HG02763 (cell line): Measurements from ENCODE around the gene SLC26A8.
"Not testable (repeated sequence)": the region's sequence is repeated elsewhere in the genome, so short reads cannot be mapped to it uniquely, and the experiment has no call there.

ENCODE experiments used
- ATAC-seq: cut with Tn5 transposase; IDR thresholded peaks from one replicate; pipeline ENCODE4 v1.9.1; 2021; ENCODE audit warnings: mild to moderate bottlenecking, moderate library complexity; ENCODE audit not compliant: unreplicated experiment

SLC26A8 gene

DNA sequence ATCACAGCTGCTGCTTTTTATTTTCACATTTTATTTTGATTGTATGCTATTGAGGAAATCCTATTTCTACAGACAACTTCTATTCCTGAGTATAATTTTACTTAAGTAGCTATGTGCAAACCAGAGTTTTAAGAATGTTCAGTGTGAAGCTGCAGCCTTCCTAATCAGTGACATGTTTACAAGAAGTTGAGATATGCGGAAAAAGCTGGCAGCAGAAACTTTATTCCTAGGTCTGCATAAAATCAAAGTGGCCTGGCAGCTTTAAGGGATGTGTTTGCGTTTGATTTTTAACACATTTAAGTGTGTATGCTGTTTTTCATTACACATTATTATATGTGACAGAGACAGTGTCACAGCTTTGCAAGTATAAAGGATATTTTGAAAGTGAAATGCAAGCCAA is 29.4 kb upstream of the SLC26A8 start:
- ATAC-seq = no peak

DNA sequence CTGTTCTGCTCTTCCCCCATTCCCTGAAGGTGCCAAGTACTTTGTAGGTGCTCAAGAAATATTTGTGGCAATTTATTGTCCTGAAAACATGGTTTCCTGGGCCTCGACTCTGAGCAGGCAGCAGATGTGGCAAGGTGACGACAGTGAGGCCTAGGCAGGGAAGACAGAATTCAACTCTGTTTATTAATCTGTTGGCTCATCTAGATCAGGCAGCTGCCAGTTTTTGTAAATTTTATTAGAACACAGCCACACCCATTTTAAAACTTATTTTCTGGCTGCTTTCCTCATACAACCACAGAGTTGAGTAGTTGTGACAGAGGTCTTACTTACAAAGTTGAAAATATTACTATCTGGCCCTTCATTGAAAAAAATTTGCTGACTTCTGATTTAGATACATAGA is 27.7 kb upstream of the SLC26A8 start:
- ATAC-seq = no peak

DNA sequence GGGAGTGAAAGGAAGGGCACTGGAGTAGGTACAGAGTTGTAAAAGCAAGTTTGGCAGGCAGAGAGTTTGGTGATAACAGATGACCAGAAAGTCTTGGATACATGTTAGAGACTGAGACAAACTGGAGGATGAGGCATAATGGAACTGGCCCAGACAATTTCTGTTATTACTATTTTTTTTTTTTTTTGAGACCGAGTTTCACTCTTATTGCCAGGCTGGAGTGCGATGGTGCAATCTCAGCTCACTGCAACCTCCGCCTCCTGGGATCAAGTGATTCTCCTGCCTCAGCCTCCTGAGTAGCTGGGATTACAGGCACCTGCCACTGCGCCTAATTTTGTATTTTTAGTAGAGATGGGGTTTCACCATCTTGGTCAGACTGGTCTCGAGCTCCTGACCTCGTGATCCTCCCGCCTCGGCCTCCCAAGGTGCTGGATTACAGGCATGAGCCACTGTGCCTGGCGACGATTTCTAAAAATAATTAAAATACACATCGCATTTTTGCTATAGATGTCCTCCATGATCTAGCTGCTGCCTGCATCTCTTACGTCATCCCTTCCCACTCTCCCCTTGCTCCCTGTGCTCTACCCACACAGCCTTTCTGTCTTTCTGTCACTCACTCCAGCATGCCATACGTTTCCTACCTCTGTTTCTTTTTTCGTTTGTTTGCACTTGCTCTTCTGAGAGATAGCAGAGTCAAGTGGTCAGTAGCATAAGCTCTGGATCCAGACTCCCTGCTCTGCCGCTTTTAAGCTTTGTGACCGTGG is 26.7 kb upstream of the SLC26A8 start:
- no peak for ATAC-seq

DNA sequence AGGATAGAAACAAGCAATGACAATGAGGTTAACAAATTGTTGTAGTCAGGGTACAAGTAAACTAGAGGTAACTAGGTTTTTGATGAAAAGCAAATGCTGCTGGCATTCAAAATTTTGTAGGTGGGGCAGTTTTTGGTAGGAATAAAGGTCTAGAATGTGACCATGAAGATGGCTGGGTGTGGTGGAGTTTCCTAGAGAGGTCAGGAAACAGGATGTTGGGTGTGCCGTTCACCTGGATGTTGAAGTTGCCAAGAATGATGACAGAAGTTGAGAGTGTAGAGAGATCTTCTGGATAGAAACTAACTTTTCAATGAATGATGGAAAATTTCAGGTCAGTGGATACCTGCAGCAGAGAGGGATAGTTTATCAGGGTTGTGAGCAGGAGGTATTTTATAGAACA is 25.9 kb upstream of the SLC26A8 start:
- no peak for ATAC-seq

DNA sequence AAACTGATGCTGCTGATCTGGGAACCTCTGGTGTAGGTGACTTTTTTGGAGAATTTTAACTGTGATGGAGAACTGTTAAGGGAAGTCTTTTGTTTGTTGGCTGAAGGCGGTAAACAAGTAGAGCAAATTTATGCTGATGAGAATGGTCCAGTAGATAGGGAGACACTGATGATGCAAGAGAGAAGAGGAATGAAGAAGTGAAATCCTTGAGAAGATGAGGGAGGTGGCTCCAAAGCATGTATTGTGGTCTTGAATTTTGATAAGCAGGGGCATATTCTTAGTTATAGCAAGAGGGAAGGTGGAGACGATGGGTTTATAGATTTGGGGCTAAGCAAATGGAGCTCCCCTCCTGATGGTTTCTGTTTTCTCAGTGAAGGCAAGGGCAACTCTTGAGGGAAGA is 25.1 kb upstream of the SLC26A8 start:
- no peak for ATAC-seq

DNA sequence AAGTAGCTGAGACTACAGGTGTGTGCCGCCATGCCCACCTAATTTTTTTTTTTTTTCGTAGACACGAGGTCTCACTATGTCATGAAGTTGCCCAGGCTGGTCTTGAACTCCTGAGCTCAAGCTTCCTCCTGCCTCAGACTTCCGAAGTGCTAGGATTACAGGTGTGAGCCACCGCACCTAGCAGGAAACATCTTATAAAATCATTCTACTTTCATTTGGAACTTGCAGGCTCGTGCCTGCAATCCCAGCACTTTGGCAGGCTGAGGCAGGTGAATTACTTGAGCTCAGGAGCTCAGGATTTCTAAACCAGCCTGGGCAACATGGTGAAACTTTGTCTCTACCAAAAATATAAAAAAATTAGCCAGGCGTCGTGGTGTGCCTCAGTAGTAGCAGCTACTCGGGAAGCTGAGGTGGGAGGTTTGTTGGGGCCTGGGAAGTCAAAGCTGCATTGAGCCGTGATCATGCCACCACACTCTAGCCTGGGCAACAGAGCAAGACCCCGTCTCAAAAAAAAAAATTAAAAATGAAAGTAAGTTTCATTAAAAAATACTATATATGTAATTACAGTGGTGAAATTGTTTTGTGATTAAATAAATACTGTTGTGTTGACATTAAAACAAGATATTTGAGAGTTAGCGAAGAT is 18.3 kb upstream of the SLC26A8 start:
- no peak for ATAC-seq

DNA sequence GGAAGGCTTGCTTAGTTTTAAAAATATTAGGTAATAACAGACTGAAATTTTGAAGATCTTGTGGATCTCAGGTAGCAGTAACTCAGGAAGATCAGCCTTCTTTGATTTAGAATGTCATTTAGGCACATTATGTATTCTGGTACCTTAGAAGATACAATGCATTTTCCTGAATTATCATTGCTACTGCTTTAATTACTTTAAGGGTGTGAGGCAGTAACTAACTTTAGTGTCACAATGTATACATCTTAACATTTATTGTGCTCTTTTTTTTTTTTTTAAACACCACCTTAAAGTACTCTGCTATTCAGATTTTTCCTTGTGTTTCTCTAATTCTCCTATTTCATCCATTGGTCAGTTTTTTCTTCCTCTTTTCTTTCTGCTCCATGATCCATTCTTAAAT is 16.5 kb upstream of the SLC26A8 start:
- no peak for ATAC-seq

DNA sequence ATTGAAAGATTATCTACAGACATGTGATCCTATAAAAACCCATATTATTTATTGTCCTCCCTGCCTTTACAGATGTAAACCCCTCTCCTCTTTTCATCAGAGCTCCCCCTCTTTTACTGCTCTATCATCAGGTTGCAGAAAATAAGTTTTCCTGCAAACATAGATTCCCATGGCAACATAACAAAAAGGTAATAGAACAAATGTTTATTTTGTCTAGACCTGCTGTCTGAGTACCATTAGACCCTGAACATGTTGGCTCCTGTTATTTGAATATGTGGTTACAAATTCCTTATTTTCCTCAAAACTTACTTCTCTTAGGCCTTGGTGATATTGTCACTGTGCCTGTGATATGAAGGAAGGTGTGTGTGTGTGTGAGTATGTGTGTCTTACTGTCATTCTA is 14.7 kb upstream of the SLC26A8 start:
- ATAC-seq = no peak

DNA sequence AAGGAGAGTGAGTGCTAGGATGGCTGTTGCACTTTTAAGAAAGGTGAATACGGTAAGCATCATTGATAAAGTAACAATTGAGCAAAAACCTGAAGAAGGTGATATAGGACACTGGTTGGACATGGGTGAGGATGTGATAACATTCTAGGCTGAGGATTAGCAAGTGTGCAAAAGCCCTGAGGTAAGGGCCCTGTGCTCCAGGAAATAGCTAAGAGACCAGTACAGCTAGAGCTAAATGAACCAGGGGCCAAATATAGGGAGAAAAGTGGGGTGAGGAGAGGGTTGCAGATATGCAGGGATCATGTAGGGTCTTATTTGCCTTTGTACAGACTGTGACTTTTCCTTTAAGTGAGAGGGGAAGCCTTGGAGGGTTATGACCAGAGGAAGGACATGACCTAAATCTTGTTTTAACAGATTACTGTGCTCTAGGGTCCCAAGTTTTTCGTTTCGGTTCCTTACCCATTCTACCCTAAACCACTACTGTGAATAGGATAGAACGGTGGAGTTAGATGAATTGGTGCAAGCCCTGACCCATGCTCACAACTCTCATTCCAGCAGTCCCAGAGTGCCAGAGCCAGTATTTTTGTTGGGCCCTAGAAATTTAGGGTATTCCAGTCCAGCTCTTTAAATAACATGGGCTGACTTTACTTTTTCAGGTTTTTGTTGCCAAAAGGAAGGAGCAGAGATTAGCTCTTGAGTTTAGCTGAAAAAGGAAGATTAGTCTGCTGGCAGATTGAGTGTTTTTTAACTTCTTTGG is 13.9 kb upstream of the SLC26A8 start:
- ATAC-seq = no peak

DNA sequence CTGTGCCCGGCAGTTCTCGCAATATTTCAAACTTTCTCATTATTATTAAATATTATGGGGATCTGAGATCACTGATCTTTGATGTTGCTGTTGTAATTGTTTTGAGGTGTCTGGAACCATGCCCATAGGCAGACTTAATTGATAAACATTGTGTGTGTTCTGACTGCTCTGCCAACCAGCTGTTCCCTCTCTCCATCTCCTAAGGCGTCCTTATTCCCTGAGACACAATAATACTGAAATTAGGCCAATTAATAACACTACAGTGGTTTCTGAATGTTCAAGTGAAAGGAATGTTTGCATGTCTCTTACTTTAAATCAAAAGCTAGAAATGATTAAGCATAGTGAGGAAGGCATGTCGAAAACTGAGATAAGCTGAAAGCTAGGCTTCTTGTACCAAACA is 10.8 kb upstream of the SLC26A8 start:
- no peak for ATAC-seq

DNA sequence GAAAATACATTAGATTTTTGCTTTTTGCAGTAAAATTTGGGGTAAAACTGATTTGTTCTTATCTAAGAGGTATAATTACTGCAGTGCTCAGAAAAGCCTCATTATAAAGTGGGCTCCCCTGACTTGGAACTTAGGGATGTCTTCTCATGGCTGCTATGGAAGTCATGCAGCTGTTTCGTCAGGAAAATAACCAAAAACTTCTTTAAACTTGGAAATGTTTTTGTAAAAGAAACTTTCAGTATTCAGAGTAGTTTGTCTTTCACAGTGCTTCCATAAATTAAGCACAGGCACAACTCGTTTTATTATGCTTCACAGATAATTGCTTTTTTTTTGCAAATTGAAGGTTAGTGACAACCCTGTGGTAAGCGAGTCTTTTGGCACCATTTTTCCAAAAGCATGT is 10.0 kb upstream of the SLC26A8 start:
- no peak for ATAC-seq

DNA sequence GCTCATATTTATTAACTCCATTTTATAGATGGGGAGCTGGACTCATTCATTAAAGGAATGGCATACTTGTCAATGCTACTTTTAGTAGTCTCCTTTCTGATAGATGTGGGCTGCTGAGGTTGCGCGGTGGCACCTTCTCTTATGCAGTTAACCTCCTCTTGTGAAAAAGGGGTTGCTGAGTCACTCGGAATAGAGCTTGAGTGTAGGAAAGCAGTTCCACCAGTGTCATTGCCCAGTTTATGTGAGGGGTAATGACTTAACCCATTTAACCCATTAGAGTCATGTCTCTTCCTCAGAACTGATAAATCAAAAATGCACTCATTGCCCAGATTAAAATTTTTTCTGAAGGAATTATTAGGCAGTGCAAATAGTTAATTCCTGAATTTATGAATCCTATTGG is 9.5 kb upstream of the SLC26A8 start:
- ATAC-seq = no peak

DNA sequence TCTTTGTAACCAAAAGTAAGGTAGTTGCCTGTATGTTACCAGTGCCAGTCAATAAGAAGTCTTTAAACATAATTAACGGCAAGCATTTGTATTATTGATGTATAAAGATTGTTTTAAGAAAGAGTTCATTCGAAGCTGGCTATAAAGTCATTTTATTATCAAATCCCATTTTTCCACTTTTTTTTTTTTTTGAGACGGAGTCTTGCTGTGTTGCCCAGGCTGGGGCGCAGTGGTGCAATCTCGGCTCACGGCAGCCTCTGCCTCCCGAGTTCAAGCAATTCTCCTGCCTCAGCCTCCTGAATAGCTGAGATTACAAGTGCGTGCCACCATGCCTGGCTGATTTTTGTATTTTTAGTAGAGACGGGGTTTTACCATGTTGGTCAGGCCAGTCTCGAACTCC is 8.7 kb upstream of the SLC26A8 start:
- ATAC-seq = not testable (repeated sequence)

DNA sequence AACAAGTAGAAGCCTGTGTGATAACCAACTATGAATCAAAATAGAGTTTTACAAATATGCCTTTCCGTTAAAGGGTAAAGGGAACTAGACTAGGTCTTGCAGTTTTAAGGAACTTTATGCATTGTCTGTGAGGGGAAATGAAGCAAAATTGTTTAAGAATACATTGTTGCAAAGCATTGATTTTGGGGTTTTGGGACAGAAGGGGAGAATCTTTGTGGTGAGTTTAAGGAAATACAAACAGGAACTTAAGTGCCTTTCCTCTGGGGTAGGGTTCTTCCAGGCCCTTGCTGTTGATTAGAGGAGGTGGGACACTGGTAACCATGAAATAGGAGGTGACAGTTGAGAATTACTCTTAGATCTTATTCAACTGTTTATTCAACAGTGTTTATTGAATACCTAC is 7.8 kb upstream of the SLC26A8 start:
- ATAC-seq = no peak

DNA sequence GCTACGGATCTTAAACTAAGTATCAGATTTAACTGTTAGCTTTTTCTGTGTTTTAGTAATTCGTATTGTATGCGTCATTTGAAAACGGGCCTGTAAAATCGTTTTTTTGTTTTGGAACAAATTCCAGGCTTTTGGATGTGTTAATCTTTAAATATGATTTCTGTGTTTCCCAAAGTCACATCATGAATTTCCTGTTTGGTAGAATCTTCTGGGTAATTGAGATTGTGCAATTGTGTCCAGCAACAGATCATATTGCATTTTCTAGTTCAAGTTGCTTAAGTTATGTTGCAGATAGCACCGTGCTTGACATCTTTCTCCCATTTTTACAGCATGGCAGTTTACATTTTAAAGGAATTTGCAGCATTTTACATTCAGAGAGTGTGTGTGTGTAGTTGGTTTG is 5.0 kb upstream of the SLC26A8 start:
- no peak for ATAC-seq

DNA sequence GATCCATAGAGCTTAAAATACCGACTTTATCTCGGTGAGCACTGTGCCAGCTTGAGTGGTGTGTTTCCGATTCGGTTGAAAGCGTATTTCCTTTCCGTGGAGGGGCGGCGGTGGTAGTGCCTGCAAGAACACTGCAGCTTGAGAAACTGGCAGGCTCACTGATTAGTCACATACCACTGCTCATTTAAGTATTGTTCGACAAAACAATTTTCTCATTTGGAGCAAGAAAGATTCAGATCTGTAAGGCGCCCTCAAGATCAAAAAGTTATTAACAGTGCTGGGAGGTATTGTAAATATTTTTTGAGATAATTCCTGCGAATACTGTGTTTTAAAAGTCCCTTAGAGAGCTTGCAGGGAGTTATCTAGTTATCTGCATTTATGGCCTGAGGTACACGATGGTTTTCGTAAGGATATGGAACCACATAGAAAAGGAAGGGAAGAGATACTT is 4.5 kb upstream of the SLC26A8 start:
- ATAC-seq = no peak

DNA sequence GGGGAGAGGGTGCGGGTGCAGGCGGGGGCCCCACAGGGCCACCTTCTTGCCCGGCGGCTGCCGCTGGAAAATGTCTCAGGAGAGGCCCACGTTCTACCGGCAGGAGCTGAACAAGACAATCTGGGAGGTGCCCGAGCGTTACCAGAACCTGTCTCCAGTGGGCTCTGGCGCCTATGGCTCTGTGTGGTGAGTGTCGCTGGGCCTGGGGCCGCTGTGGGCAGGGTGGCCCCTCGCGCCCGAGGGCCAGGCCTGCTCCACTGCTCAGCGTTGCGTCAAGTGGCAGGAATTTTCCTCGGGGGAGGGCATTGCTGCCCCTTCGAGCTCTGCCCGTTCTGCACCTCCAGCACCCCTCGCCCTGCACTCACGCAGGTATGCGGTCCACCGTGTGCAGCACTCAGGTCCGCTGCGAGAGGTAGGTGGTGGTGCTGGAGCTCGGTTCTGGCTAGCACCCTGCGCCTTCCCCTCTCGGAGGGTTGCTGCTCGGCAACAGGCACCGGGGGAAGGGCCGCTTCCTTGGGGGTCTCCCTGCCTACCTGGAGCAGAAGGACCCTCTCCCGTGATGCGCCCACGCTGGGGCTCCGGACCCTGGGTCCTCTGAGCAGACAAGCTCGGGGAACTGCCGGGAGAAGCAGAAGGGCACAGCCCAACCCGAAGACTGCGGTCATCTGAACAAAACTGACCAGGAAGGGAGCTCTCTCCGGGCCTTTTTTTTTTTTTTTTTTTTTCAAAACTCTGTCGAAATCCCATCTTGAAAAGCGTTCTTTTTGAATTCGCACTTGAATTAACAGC is 3.8 kb upstream of the SLC26A8 start:
- ATAC-seq = peak; percentile 29

DNA sequence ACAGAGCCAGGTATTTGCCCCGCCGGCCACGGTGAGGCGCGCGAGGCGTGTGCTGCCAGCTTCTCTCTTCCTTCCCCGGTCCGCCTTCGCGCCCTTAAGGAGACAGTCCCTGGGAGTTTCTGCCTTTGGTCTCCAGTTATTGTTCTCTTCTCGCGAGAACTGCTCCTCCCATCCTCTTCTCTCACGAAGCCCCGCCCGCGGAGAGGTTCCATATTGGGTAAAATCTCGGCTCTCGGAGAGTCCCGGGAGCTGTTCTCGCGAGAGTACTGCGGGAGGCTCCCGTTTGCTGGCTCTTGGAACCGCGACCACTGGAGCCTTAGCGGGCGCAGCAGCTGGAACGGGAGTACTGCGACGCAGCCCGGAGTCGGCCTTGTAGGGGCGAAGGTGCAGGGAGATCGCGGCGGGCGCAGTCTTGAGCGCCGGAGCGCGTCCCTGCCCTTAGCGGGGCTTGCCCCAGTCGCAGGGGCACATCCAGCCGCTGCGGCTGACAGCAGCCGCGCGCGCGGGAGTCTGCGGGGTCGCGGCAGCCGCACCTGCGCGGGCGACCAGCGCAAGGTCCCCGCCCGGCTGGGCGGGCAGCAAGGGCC is 3.2 kb upstream of the SLC26A8 start, which contains the start of gene MAPK14:
MAPK14 (plus strand) TSS at position 308 of the 587 bp plus-strand sequence. CDS start 350 bp downstream, outside the sequence.
- ATAC-seq = peak; percentile 88

DNA sequence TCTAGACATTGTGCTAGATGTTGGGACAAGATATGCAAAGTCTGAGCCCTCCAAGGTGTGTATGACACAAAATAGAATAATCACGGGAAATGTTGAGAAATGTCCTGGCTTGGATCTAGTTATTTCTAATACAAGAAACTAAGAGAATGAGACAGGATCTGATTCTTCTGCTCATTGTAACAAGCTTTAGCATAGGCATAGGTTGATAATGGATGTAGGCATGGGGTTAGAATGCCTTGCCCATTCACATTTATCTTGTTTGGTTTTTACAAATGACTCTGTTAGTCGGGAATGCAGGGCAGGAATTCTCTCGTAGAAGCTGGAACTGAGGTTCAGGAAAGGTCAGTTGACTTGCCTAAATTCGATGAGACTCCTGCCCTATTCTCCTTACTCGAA is 1.5 kb upstream of the SLC26A8 start:
- ATAC-seq = no peak

DNA sequence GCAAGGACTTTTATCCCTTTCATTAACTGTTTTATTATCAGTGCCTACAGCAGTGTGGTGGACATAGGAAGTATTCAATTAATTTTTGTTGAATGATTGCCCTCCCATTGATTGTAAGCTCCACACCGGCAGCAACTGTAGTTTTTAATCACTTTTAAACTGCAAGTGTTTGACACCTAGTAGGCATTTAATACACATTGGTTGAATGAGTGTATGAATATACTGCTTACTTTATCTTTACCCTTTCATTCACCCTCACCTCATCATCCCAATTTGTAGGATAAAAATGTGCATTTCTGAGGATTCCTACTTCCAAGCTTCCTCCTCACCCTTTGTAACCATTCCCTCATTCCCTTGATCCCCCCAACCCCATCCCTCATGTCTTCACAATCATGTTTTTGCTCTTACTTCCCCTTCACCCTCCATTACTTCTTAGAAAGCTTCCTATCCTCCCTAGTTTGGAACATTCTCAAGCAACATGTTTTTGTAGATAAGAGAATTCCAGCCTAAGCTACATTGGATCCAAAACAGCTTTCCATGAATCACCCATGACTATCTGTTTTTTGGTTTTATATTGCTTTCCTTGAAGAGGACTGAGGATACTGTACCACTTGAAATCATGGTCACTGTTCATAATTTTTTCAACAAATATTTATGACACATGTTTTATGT is 955 bp upstream of the SLC26A8 start:
- ATAC-seq = no peak
